ENCODE results near the gene ZNF782. TPM values are rescaled to one million over a fixed set of nuclear protein-coding genes. Genes with fewer than 3 reads are reported as not detected.

Gene ZNF782
- 1.4 and 70.8 TPM in 2 replicates for total RNA-seq

GRCh38 chr9:96853781-96854650 is at the start of gene ZNF782:
TSS of gene ZNF782 (minus strand) at chr9:96854514. CDS start at chr9:96851961, 2,553 bp downstream.

Other genes with a start within 250 kb of the ZNF782 start
- gene CDC14B, start 234.7 kb downstream of the ZNF782 start, total RNA-seq = 1.7 and 2.8 TPM in 2 replicates
- gene PRXL2C, start 199.2 kb downstream of the ZNF782 start, total RNA-seq = 19.4 and 22.9 TPM in 2 replicates
- gene ZNF510, start 76.4 kb downstream of the ZNF782 start, total RNA-seq = 4.3 TPM in 2 replicates
- not detected in 2 replicates for gene NUTM2G, start 74.3 kb upstream of the ZNF782 start, total RNA-seq
- gene CTSV, start 184.6 kb upstream of the ZNF782 start, total RNA-seq = 1.3 and 2.2 TPM in 2 replicates